Sigmoid colon (tissue), 7 donors: ENCODE measurements around the gene POLR2H. TPM values are rescaled to one million over a fixed set of nuclear protein-coding genes. Genes with fewer than 3 reads are reported as not detected.
A peak's percentile ranks its signal among the peaks of the same experiment; 100 is the strongest.

Source experiments
- DNase-seq: peaks from one replicate; pipeline ENCODE4 v3.0.0-alpha.2; 2019
- H3K27ac ChIP-seq, 4 donors: fragments of 200-600 bp; sonication (generic); one replicate each; pipeline ENCODE4 v1.5.1; 2016 to 2019; ENCODE audit warnings: mild to moderate bottlenecking in 1 of 4
- H3K27me3 ChIP-seq, 3 donors: fragments of 200-600 bp; sonication (generic); one replicate each; pipeline ENCODE4 v1.5.1; 2019; ENCODE audit warnings: mild to moderate bottlenecking in 1 of 3
- H3K36me3 ChIP-seq, 4 donors: fragments of 200-600 bp; sonication (generic); one replicate each; pipeline ENCODE4 v1.5.1; 2016 to 2019
- H3K4me1 ChIP-seq, 4 donors: fragments of 200-600 bp; sonication (generic); one replicate each; pipeline ENCODE4 v1.5.1; 2017 to 2019
- H3K4me3 ChIP-seq, 4 donors: fragments of 200-600 bp; sonication (generic); one replicate each; pipeline ENCODE4 v1.5.1; 2017 to 2019; ENCODE audit warnings: mild to moderate bottlenecking in 2 of 4, moderate library complexity in 1 of 4
- H3K9me3 ChIP-seq, 4 donors: fragments of 200-600 bp in 3 of 4; sonication (generic) in 3 of 4; one replicate each; pipeline versions ENCODE4 v1.5.1 to v1.6.1; 2013 to 2019
- CTCF ChIP-seq, 4 experiments: fragments of 450-650 bp in 3 of 4; fragments of 200-600 bp in 1 of 4; IDR thresholded peaks; one replicate each; pipeline ENCODE4 v1.5.1; 2016 to 2019; ENCODE audit warnings: antibody characterized with exemption in 4 of 4, mild to moderate bottlenecking in 3 of 4, moderate library complexity in 2 of 4
- EP300 ChIP-seq, 4 donors: sonication (generic); formaldehyde crosslinking; IDR thresholded peaks; one replicate each; pipeline ENCODE4 v1.6.1; 2017; ENCODE audit warnings: antibody characterized with exemption in 4 of 4
- POLR2A ChIP-seq, 2 donors: fragments of 450-650 bp; IDR thresholded peaks; one replicate each; pipeline ENCODE4 v1.6.1; 2016; ENCODE audit warnings: antibody characterized with exemption in 2 of 2, mild to moderate bottlenecking in 2 of 2, moderate library complexity in 2 of 2
- POLR2AphosphoS5 ChIP-seq, 4 donors: sonication (generic); formaldehyde crosslinking; IDR thresholded peaks; one replicate each; pipeline ENCODE4 v1.6.1; 2017; ENCODE audit warnings: antibody characterized with exemption in 4 of 4
- WGBS, 2 donors: extraction: QIAGEN DNeasy Blood & Tissue Kit; methylation state at CpG; one replicate each; pipeline ENCODE4 v1.1.7; 2013; 5-methylcytosine and 5-hydroxymethylcytosine counted together
- intact Hi-C: fragments of 100-400 bp; cut with DNase I; formaldehyde crosslinking; loops from one replicate; pipeline ENCODE4 v1.15.1; 2023
- polyA plus RNA-seq, 3 donors: library from polyadenylated mRNA; stranded (reverse); fragments of 200-250 nt; gene quantifications; one replicate each; pipeline ENCODE4 v1.2.3, GENCODE V29; 2013
- total RNA-seq, 4 donors: library from RNA; depleted of rRNA; stranded (reverse); fragments of >200 nt; gene quantifications; one replicate each; pipeline ENCODE4 v1.1.0, GENCODE V29; 2016
- donor health status: healthy with polysubstance abuse.
- donor health status: Bipolar disorder and iron deficiency.
- donor health status: healthy.

Gene POLR2H
- total and polyA plus RNA-seq, 7 donors = 53.2 to 162 (median 92.5) TPM

- Histone ChIP-seq H3K27me3 (peaks cover 0 to 13% (median 3%) of the 10 kb centered on the region in 3 donors), H3K9me3 (no peaks in the 10 kb centered on the region), H3K36me3 (no peaks in the 10 kb centered on the region), H3K27ac (no peak overlapping the region), H3K4me1 (no peaks in the 10 kb centered on the region), H3K4me3 (no peak overlapping the region)
- intact Hi-C loops = no loop called here
- no peak for TF ChIP-seq EP300 (IDR thresholded peaks at IDR 0.05)
- no peak for TF ChIP-seq POLR2A (IDR thresholded peaks at IDR 0.05)
- TF ChIP-seq CTCF (IDR thresholded peaks at IDR 0.05) = no peak
- 81 to 82% methylated on average over 20 of the region's 20 CpGs for WGBS, 2 donors
- DNase-seq = peak; percentile 19
Measured at GRCh38 chr3:184405075-184406030, 43.8 kb downstream of the POLR2H start.

- H3K36me3 ChIP-seq = no peaks in the 10 kb centered on the region
- H3K27ac ChIP-seq = no peak overlapping the region
- no peaks in the 10 kb centered on the region for H3K9me3 ChIP-seq
- H3K4me1 ChIP-seq = no peaks in the 10 kb centered on the region
- H3K27me3 ChIP-seq = no peaks in the 10 kb centered on the region
- TF ChIP-seq POLR2AphosphoS5 (IDR thresholded peaks at IDR 0.05) (no peak), EP300 (IDR thresholded peaks at IDR 0.05) (no peak), POLR2A (IDR thresholded peaks at IDR 0.05) (no peak), CTCF (IDR thresholded peaks at IDR 0.05) (no peak)
- 92% methylated on average over 8 of the region's 8 CpGs for WGBS, 2 donors
- H3K4me3 ChIP-seq = no peak overlapping the region
- intact Hi-C loops = no loop called here
- no peak for DNase-seq
Measured at GRCh38 chr3:184409331-184409926, 47.9 kb downstream of the POLR2H start.

- Histone ChIP-seq H3K36me3 (no peaks in the 10 kb centered on the region), H3K9me3 (no peaks in the 10 kb centered on the region), H3K27ac (no peak overlapping the region), H3K4me3 (no peak overlapping the region), H3K27me3 (no peaks in the 10 kb centered on the region), H3K4me1 (no peaks in the 10 kb centered on the region)
- intact Hi-C loops = no loop called here
- TF ChIP-seq CTCF (IDR thresholded peaks at IDR 0.05) (no peak), POLR2A (IDR thresholded peaks at IDR 0.05) (no peak), POLR2AphosphoS5 (IDR thresholded peaks at IDR 0.05) (no peak), EP300 (IDR thresholded peaks at IDR 0.05) (no peak)
- DNase-seq = no peak
- WGBS, 2 donors = 67 to 75% methylated on average over 12 of the region's 12 CpGs
Measured at GRCh38 chr3:184409946-184410500, 48.5 kb downstream of the POLR2H start.

- intact Hi-C loops = loop anchor here (5.0 kb wide), 1 partner anchor 128 kb away; no protein-coding TSS in a partner anchor
- 80 to 89% methylated on average over 16 of the region's 16 CpGs for WGBS, 2 donors
Measured at GRCh38 chr3:184414418-184415202, 53.1 kb downstream of the POLR2H start.

More at GRCh38 chr3:184414418-184415202, 53.1 kb downstream of the POLR2H start:
- Histone ChIP-seq H3K36me3 (no peaks in the 10 kb centered on the region), H3K27me3 (no peaks in the 10 kb centered on the region), H3K4me3 (no peak overlapping the region), H3K27ac (no peak overlapping the region), H3K4me1 (no peaks in the 10 kb centered on the region), H3K9me3 (no peaks in the 10 kb centered on the region)
- TF ChIP-seq POLR2A (IDR thresholded peaks at IDR 0.05) (no peak), POLR2AphosphoS5 (IDR thresholded peaks at IDR 0.05) (no peak), EP300 (IDR thresholded peaks at IDR 0.05) (no peak), CTCF (IDR thresholded peaks at IDR 0.05) (no peak)
- no peak for DNase-seq
